GM19099 (cell line): Measurements from ENCODE around the gene GALNT3.

Experiments
- POLR2A ChIP-seq: IDR thresholded peaks from 3 replicates; pipeline ENCODE4 v1.6.1; 2011; ENCODE audit warnings: low read depth; ENCODE audit not compliant: insufficient read length; ENCODE audit errors: extremely low read depth

Gene GALNT3

GRCh38 chr2:165778653-165779451, 15.2 kb downstream of the GALNT3 start:
- no peak for TF ChIP-seq POLR2A

GRCh38 chr2:165778187-165778556, 15.9 kb downstream of the GALNT3 start:
- TF ChIP-seq POLR2A = no peak

GRCh38 chr2:165777522-165778186, 16.4 kb downstream of the GALNT3 start:
- no peak for TF ChIP-seq POLR2A

- no peak for TF ChIP-seq POLR2A
Observed at GRCh38 chr2:165776796-165777195, 17.3 kb downstream of the GALNT3 start.

- no peak for TF ChIP-seq POLR2A
Observed at GRCh38 chr2:165776013-165776412, 18.0 kb downstream of the GALNT3 start.

GRCh38 chr2:165773684-165774083, 20.4 kb downstream of the GALNT3 start:
- no peak for TF ChIP-seq POLR2A

- TF ChIP-seq POLR2A = no peak
Observed at GRCh38 chr2:165772183-165772582, 21.9 kb downstream of the GALNT3 start.

- TF ChIP-seq POLR2A = no peak
Observed at GRCh38 chr2:165766326-165766927, 27.6 kb downstream of the GALNT3 start.

- TF ChIP-seq POLR2A = no peak
Observed at GRCh38 chr2:165762723-165763122, 31.3 kb downstream of the GALNT3 start.

GRCh38 chr2:165757906-165758675, 36.0 kb downstream of the GALNT3 start:
- TF ChIP-seq POLR2A = no peak

- TF ChIP-seq POLR2A = no peak
Observed at GRCh38 chr2:165746501-165746900, 47.5 kb downstream of the GALNT3 start.

- no peak for TF ChIP-seq POLR2A
Observed at GRCh38 chr2:165745916-165746315, 48.1 kb downstream of the GALNT3 start.

- no peak for TF ChIP-seq POLR2A
Observed at GRCh38 chr2:165743442-165743841, 50.6 kb downstream of the GALNT3 start.

GRCh38 chr2:165725421-165725820, 68.6 kb downstream of the GALNT3 start:
- TF ChIP-seq POLR2A = no peak

GRCh38 chr2:165720511-165720910, 73.5 kb downstream of the GALNT3 start:
- TF ChIP-seq POLR2A = no peak
